ENCODE measurements around the gene USH2A.

Gene USH2A

GRCh38 chr1:216071262-216071661, 352.0 kb downstream of the USH2A start:
- H3K4me3 ChIP-seq (replicated peaks; ENCODE audit: low read depth, low read length), result no peak overlapping the region
- TF ChIP-seq, protein P1, sequence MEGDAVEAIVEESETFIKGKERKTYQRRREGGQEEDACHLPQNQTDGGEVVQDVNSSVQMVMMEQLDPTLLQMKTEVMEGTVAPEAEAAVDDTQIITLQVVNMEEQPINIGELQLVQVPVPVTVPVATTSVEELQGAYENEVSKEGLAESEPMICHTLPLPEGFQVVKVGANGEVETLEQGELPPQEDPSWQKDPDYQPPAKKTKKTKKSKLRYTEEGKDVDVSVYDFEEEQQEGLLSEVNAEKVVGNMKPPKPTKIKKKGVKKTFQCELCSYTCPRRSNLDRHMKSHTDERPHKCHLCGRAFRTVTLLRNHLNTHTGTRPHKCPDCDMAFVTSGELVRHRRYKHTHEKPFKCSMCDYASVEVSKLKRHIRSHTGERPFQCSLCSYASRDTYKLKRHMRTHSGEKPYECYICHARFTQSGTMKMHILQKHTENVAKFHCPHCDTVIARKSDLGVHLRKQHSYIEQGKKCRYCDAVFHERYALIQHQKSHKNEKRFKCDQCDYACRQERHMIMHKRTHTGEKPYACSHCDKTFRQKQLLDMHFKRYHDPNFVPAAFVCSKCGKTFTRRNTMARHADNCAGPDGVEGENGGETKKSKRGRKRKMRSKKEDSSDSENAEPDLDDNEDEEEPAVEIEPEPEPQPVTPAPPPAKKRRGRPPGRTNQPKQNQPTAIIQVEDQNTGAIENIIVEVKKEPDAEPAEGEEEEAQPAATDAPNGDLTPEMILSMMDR (IDR thresholded peaks at IDR 0.05; ENCODE audit: insufficient read depth, low read length, poor library complexity, severe bottlenecking), result no peak
- no peaks in the 10 kb centered on the region for H3K27me3 ChIP-seq (replicated peaks; ENCODE audit: control insufficient read depth, insufficient read depth, low read length)
- no peak for DNase-seq (ENCODE audit: extremely low read depth, insufficient read length)
- no peaks in the 10 kb centered on the region for H3K36me3 ChIP-seq (ENCODE audit: control insufficient read depth, insufficient read depth, low read length)

- no peak for DNase-seq (ENCODE audit: extremely low read depth, insufficient read length)
- Histone ChIP-seq H3K36me3 (ENCODE audit: control insufficient read depth, insufficient read depth, low read length) (no peaks in the 10 kb centered on the region), H3K27me3 (replicated peaks; ENCODE audit: control insufficient read depth, insufficient read depth, low read length) (no peaks in the 10 kb centered on the region), H3K4me3 (replicated peaks; ENCODE audit: low read depth, low read length) (no peak overlapping the region)
- TF ChIP-seq, protein P1 (IDR thresholded peaks at IDR 0.05; ENCODE audit: insufficient read depth, low read length, poor library complexity, severe bottlenecking), result no peak
Measured at GRCh38 chr1:216064643-216065042, 358.6 kb downstream of the USH2A start.

DNA sequence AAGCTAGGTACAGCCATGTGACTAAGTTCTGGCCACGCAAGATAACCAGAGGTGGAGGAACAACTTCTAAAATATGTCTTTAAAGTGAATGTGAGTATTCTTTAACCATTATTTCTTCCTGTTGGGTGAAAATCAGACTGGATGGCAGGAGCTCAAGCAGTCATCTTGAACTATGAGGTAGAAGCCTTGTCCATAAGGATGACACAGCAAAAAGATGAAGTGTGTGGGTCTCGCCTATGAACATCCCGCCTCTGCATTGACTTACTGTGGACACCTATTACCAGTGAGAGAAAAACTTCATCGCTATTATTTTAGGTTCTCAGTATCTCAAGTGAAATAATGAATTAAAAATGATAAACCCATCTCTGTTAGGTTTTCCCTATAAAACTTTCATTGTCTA, 365.3 kb downstream of the USH2A start:
- Histone ChIP-seq H3K27me3 (replicated peaks; ENCODE audit: control insufficient read depth, insufficient read depth, low read length) (no peaks in the 10 kb centered on the region), H3K36me3 (ENCODE audit: control insufficient read depth, insufficient read depth, low read length) (no peaks in the 10 kb centered on the region), H3K4me3 (replicated peaks; ENCODE audit: low read depth, low read length) (no peak overlapping the region)
- no peak for DNase-seq (ENCODE audit: extremely low read depth, insufficient read length)
- TF ChIP-seq, protein P1 (IDR thresholded peaks at IDR 0.05; ENCODE audit: insufficient read depth, low read length, poor library complexity, severe bottlenecking), result no peak

- H3K4me3 ChIP-seq (replicated peaks; ENCODE audit: low read depth, low read length), result no peak overlapping the region
- TF ChIP-seq, protein P1 (IDR thresholded peaks at IDR 0.05; ENCODE audit: insufficient read depth, low read length, poor library complexity, severe bottlenecking), result no peak
- H3K27me3 ChIP-seq (replicated peaks; ENCODE audit: control insufficient read depth, insufficient read depth, low read length), result no peaks in the 10 kb centered on the region
- DNase-seq (ENCODE audit: extremely low read depth, insufficient read length), result no peak
- H3K36me3 ChIP-seq (ENCODE audit: control insufficient read depth, insufficient read depth, low read length), result no peaks in the 10 kb centered on the region
Measured at GRCh38 chr1:216057063-216057462, 366.2 kb downstream of the USH2A start.

- no peaks in the 10 kb centered on the region for H3K36me3 ChIP-seq (ENCODE audit: control insufficient read depth, insufficient read depth, low read length)
- no peaks in the 10 kb centered on the region for H3K27me3 ChIP-seq (replicated peaks; ENCODE audit: control insufficient read depth, insufficient read depth, low read length)
- TF ChIP-seq, protein P1 (IDR thresholded peaks at IDR 0.05; ENCODE audit: insufficient read depth, low read length, poor library complexity, severe bottlenecking), result no peak
- H3K4me3 ChIP-seq (replicated peaks; ENCODE audit: low read depth, low read length), result no peak overlapping the region
- DNase-seq (ENCODE audit: extremely low read depth, insufficient read length), result no peak
Measured at GRCh38 chr1:216055004-216055403, 368.2 kb downstream of the USH2A start.

DNA sequence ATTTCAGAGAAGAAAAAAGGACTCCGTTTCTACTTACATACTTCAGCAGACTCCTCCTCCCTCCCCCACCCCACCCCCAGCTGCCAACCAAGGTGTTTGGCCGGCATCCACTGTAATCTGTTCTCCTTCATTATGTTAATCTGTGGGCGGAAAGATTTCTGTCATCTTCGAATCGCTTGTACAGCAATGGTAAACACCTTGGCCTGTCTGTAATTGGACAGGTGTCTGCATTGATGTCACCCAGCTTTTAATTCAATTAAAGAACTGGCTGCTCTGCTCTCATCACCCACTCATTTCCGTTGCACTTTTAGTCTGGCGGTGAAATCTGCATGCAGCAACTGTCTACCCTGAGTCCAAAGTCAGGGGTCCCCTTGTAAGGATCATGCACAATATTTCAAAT, 368.6 kb downstream of the USH2A start:
- TF ChIP-seq, protein P1 (IDR thresholded peaks at IDR 0.05; ENCODE audit: insufficient read depth, low read length, poor library complexity, severe bottlenecking), result no peak
- H3K4me3 ChIP-seq (replicated peaks; ENCODE audit: low read depth, low read length), result no peak overlapping the region
- H3K36me3 ChIP-seq (ENCODE audit: control insufficient read depth, insufficient read depth, low read length), result no peaks in the 10 kb centered on the region
- H3K27me3 ChIP-seq (replicated peaks; ENCODE audit: control insufficient read depth, insufficient read depth, low read length), result no peaks in the 10 kb centered on the region
- peak; percentile 17 for DNase-seq (ENCODE audit: extremely low read depth, insufficient read length)
